Stimulated activated CD8-positive, alpha-beta memory T cell treated with anti-CD3 and anti-CD28 coated beads, Interleukin-7, amount 100 ng/mL, for 1 hour (primary cell): ENCODE data around the gene ZBTB32.

Experiments used
- DNase-seq, 2 donors: peaks; one replicate each; pipeline ENCODE4 v3.0.0-alpha.2; 2020; ENCODE audit warnings: low read depth in 2 of 2

Gene ZBTB32

DNA sequence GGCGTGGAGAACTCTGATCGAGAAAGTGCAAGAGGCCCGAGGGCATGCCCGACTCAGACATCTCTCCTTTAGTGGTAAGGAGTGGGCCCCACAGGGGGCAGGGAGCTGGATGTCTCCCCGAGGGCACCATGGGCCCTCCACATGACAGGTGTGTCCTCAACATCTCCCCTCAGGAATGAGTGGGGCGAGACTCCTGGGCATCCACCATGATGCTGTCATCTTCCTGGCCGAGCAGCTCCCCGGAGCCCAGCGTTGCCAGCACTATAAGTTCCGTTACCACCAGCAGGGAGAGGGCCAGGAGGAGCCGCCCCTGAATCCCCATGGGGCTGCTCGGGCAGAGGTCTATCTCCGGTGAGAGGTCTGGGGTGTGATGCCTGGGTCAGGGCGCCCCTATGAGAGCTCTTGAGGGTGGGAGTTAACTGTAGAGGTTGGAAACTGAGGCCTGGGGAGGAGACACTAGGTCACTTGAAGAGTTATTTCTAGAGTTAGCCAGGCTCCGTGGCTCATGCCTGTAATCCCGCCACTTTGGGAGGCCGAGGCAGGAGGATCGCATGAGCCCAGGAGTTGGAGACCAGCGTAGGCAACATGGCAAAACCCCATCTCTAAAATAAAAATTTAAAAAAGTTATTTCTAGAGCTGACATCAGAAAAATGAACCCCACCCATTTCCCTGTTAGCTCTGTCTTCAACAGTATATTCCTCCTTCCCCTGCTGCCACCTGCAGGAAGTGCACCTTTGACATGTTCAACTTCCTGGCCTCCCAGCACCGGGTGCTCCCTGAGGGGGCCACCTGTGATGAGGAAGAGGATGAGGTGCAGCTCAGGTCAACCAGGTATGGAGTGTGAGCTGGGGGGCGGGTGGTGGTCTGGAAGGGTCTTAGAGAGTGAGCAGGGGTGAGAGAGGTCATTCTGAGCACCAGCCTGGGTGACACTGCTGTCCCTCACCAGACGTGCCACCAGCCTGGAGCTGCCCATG is 32.8 kb downstream of the ZBTB32 start:
- no peak for DNase-seq

GRCh38 chr19:35738021-35738886 is 33.9 kb downstream of the ZBTB32 start:
- no peak for DNase-seq

DNA sequence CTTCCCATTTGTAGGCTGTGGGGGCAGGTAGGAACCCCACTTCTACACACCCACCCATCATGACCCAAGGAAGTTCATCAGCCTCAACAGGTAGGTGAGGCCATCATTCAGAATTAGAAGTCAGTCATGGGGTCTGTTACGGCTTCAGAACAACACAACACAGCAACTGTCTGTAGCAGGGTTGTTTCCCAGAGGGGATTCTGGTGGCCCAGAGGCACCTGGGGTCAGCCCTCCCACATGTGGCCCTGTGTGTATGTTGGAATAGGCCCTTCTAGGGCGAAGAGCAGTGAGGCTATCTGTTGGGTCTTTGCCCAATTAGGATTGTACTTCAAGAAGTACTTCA is 34.5 kb downstream of the ZBTB32 start:
- DNase-seq: no peak

- DNase-seq: no peak
These were observed 35.1 kb downstream of the ZBTB32 start for GRCh38 chr19:35739275-35740107.

GRCh38 chr19:35740108-35740422 is 35.7 kb downstream of the ZBTB32 start:
- no peak for DNase-seq

DNA sequence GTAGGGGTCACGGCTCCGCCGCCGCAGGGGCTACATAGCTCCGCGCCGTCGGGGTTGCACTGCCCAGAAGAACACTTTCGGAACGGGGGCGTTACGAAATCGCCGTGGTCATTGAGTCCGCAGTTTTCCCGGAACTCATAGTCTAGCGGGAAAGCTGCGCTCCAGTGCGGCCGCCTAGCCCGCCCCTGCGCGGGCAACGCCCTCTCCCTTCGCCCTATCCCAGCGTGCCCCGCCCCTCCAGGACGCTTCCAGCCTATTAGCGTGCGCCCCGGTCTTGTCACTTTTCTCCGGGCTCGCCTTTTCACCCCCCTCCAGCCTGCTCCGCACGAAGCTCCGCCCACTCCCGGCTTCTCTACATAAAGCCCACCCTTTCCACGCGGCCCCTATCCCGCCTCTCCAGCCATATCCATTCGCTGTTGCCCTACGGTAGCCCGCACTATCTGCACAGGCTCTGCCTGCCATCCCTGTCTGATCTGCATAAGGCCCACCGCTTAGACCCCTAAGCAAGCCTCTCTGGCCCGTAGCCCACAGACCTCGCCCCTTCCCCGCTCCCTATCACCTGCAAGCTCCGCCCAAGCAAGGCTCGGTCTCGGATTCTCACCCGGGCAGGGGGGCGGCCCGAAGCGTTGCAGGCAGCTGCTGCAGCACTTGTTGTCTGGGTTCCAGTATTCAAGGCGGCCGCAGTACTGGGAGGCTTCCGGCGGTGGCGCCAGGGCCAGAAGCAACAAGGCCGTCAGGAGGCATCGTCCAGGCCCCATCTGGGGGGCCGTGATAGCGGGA is 36.3 kb downstream of the ZBTB32 start:
- peak; percentile 89 to 92 for DNase-seq

DNA sequence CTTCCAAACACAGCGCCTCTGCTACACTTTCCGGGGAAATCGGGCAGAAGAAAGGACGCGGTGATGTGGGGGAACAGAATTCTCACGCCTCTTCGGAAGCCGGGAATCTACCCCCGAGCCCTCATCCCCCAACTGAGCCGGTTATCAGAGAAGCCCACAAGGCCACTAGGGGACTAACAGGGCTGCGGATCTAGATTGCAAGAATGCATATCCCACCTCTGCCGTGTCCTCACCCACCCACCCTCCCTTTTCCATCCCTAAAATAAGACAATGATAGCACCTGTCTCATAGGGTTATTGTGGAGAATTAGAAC is 36.8 kb downstream of the ZBTB32 start:
- no peak for DNase-seq

DNA sequence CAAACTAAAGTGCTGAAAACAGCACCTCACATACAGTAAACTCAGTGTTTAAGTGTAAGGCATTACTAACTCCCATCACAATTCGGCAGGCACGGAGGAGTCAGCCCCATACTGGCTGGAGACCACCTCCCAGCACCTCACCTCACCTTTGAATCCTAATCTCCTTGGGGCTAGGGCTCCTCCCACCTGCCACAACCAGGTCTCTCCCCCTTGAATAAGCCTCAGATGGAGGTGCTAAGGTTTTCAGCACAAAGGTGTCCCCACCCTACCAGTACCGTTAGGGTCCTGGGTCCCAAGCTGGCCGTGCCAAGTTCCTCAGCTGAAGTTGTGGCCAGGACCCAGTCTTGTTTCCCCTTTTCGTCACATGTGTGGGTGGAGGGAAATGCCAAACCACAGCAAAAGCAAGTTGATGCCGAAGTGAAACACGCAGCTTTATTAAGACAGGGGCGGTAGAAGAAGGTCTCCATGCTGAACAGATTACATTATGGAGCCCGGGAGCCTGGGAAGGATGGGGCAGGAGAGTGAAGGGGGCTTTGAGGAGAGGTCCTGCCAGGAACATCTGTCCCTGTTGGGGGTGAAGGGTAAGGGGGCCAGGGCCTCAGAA is 37.9 kb downstream of the ZBTB32 start, which contains the start of gene IGFLR1:
Gene IGFLR1 (minus strand): TSS at position 332 of the 604 bp plus-strand sequence. CDS start 1,272 bp downstream, outside the sequence.
- no peak for DNase-seq

- DNase-seq: no peak
These were observed 39.5 kb downstream of the ZBTB32 start for GRCh38 chr19:35743640-35744429.

DNA sequence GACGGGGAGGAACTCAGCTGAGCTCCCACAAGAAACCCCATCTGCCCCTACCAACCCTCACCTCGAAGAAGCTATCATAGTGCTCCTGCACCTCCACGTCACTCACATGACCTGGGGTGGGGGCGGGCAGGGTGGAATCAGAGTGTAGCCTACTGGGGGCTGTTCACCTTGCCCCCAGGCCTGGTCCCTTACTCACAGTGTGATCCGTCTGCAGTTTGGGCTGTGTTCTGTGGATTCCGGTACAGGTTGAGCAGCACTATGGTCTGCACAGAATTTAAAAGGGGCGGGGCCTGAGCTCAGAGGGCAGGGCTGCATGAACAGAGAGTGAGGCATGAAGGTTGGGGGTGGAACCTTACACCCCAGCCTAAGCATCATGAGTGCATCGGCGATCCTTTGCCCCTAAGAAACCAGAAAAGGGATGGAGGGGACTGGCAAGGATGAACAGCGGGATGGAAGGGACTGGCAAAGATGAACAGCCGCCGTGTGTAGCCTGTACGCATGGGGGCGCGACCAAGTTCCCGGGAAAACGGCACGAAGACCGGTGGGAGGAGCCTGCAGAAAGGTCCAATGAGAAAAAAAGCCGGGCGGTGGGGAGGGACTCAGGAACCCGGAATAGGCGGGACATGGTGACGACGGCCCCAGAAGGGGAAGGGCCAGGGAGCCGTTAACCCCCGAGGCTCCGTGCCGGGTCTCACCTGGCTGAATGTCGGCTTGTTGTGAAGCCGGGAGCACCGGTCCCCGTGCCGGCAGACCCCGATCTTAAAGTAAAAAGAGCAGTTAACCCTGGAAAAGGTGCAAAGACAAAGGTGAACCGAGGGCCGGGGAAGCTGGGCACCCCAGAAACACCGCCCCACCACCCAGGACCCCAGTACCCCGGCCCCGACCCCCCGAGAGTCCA is 40.3 kb downstream of the ZBTB32 start:
- peak; percentile 74 to 84 for DNase-seq

GRCh38 chr19:35745328-35746086 is 41.1 kb downstream of the ZBTB32 start, which contains the start of the genes PSENEN and U2AF1L4:
PSENEN (plus strand) TSS chr19:35745651; CDS start chr19:35745931, 280 bp downstream.
U2AF1L4 (minus strand) TSS chr19:35745418; CDS start chr19:35745391, 27 bp downstream.
- DNase-seq: peak; percentile 82 to 92

DNA sequence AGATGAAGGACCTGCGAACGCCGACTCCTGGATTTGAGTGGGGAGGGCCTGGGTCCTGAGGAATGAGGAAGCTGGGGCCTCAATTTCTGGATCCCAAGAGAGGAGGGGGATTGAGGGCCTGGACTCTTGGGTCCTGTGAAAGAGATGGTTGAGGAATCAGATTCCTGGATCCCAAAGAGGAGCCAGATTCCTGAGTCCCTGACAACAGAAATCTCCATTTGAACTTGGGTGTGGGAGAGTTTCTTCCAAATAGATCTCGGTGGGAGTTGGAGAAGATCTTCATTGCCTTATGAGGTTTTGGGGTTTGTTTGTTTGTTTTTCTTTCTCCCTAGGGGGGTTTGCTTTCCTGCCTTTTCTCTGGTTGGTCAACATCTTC is 41.7 kb downstream of the ZBTB32 start:
- DNase-seq: no peak

DNA sequence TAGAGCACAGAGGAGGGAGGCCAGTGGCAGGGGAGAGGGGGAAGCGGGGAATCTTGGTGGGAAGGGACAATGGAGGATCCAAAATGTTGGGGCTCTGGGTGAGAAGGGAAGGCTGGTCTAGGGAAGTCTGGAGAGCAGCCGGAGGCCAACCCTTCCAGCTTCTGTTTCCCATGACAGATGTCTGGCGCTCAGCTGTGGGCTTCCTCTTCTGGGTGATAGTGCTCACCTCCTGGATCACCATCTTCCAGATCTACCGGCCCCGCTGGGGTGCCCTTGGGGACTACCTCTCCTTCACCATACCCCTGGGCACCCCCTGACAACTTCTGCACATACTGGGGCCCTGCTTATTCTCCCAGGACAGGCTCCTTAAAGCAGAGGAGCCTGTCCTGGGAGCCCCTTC is 42.2 kb downstream of the ZBTB32 start:
- DNase-seq: no peak

- peak; percentile 94 to 96 for DNase-seq
These were observed 44.0 kb downstream of the ZBTB32 start, which contains the start of gene LIN37 for GRCh38 chr19:35748106-35749020. LIN37 (plus strand) TSS chr19:35748576; CDS start chr19:35748725, 149 bp downstream.

GRCh38 chr19:35750167-35750566 is 45.8 kb downstream of the ZBTB32 start:
- no peak for DNase-seq

- no peak for DNase-seq
These were observed 47.7 kb downstream of the ZBTB32 start for GRCh38 chr19:35751839-35752745.
